NCI-H1417 (cell line): ENCODE results near the gene KRT7.

Experiments
- DNase-seq, 3 experiments: peaks; one replicate each; lab custom pipeline; 2025; lab: John Stamatoyannopoulos, UW

The KRT7 gene

DNA sequence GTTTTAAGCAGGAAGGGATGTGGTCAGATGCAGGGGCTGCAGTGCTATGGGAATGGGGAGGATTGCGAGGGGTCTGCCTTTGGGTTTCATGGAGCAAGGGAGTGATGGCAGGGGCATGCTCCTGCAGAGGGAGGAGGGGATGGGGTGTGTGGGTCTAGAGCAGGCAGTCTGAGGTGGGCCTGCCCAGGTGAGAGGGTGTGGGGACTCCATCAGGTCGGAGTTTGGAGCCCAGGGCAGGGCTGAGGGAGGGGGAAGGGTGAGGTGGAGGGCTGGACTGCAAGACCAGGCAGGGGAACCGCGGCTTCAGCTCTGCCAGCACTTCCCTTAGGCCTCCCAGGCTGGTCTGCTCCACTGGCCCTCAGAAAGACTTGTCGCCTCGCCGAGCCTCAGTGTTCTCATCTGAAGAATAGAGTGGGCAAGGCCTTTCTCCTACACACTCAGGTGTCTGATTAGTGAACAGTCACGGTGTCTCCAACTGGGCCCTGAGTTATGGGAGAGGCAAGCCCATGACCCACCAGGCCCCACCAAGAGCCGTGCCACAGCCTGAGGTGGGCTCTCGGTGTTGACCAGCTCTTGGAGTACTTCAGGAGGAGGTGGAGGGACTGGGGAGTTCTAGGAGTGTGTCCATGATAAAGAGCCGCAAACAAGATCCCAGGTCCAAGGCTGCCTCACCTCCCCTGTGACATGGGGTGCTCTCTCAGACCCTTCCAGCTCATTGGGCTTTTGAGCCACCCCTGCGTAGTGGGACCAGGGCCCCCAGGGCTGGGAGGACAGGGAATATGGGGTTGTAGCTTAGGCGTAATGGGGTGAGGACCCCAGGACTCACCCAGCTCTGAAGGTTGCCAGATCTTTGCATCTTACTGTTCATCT is 21.1 kb upstream of the KRT7 start:
- no peak for DNase-seq

DNA sequence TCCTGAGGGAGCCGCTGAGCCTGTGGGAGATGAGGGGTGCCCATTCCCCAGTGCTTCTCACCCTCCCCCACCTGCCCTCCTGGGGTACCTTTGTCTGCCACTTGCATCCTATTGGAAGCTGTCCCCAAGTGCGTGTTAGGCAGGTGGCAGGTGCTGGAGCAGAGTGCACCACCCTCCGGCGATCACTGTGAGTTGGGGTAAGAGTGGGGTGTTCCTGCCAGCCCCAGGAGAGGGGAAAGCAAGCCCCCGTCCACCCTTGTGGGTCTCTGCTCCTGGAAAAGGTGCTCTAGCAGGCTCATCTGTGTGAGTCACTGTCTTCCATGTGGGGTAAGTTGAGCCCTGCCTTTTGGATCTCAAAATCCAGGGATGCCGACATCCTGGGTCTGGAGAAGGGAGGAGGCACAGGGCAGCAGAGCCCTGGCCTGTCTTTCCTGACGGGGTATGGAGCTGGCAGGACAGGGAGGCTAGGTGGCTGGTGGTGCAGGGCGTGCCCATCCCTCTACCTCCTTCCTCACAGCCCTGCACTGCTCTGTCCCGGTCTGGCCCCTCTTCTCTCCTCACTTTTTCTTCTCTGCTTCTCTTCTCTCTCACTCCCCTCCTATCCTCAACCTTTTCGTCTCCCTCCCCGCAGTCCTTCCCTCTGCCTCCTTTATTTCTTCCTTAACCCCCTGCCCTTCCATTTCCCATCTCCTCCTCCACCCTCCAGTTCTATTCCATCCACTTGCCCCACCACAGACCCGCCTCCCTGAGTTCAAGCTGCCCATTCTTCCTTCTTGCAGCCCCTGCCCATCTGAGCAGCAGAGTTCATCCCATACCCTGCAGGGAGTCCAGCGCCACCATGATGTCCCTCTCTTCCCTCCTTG is 20.1 kb upstream of the KRT7 start:
- peak in 2 of 3 experiments; percentile 26 to 35 for DNase-seq

DNA sequence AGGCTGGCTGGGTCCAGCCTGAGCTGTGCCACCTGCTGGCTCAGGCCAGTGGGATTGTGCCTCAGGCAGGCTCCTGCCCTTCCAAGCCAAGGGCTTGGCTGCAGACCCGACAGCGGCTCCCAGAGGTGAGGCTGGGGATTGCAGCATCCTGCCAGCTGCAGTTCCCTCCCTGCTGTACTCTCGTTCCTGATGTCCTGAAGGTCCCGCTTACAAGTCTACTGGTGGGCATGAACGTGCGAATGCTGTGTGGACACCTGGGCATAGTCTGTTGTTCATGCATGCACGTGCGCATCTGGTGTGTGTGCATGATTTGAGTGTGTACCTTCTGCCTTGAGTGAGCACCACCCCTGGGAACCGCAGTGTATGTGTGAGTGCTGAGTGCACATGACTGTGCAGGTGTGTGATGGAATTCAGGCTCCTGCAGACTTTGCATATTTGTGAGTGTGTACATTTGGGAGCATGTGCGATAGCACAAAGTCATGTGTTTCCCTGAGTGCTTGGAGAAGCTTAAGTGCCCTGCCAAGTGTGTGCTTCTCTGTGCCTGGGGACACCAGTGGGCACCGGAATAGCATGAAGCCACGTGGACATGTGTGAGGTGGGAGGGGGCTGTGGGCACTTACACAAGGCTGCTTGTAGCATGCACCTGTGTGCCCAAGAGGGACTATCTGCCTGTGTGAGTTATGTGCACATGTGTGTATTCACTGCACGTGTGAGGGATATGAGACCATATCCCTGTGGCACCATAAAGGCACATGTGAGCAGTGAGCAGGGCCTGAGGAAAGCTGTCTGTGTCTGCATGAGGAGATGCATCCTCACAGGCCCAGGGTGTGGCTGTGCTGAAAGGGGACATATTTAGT is 19.3 kb upstream of the KRT7 start:
- peak; percentile 16 to 80 (median 53) for DNase-seq

DNA sequence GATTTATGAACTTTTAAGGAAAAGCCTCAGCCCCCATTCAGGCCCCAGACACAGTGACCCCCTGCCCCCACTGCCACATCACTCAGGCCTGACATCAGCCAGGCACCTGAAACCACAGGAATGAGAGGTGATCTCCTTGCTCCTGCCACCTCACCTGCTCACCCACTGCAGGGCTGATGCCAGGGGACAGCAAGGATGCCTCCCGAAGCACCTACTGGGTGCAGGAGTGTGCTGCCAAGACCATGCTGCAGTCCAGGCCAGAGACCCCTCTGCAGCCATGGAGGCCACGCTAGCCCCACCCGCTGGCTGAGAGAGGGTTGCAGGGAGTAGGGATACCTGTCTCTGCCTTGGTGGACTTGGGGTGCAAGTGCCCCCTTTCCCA is 18.6 kb upstream of the KRT7 start:
- no peak for DNase-seq

DNA sequence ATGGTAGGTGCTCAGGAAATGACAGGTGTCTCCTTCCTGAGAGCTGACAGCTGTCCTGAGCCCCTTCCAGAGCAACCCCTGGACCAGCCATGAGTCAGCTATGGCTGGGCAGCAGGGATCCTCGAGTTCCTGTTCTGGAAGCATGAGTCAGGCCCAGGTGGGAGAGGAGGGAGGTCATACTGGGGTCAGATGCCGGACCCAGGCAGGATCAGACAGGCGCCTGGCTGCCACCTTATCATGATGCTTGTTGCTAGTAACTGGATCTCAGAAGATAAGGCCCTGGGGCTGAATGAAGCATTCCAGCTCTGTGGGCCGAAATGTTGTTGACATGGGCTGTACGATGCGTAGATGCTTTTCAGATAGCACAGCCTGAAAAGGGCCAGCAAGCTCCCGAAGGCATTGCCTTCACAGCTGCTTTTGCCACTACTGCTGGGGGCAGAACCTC is 17.4 kb upstream of the KRT7 start:
- peak in 2 of 3 experiments; percentile 27 to 54 for DNase-seq

DNA sequence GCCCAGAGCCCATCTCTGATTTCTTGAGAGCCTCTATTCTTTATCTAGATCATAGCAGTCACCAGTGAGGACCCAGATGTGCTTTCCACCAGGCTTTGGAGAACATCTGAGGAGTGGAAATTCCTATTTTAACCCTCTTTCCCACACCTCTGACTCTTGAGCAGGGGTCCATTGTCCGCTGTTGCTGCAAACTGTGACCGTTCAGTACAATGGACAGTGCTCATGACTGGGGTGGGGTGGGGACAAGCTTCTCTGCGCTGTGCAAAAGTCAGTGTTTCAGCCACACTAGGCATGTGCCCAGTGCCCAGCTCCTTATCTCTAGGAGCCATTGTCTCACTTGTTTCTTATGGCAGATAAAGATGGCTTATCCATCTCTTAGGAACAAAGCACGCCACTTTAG is 16.9 kb upstream of the KRT7 start:
- no peak for DNase-seq

DNA sequence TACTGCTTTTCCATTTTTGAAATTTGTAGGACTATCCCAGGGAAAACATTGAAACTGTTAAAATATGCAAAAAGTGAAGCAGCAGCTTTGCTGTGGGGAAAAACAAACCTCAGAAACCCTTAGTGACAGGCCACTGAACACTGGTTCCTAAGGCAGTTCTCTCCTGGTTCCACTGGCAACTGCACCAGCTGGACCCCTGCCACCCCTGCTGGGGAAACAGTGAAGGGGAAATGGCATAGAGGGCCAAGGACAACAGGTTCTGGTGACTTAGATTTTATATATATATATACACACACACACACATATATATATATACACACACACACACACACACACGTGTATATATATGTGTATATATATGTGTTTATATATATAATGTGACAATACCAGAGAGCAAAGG is 16.2 kb upstream of the KRT7 start:
- peak in 1 of 3 experiments; percentile 55 for DNase-seq

DNA sequence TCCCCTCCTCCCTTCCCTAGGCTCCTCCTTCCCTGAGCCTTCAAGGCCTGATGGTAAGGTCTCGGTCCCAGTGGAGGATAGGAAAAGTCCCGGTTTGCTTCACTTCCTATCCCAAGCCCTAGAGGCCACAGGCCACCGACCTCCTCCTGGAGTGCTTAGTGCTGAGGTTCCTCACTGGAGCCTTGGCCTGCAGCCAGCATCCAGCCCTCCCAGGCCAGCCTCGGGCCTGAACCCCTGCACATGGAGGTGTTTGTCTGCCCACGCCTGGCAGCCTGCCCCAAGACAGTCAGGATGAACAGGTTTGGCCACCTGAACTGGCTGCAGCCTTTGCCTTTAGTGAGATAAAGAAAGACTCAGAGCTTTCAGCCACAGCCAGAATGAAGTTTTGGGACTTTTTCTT is 15.8 kb upstream of the KRT7 start:
- peak in 2 of 3 experiments; percentile 66 to 77 for DNase-seq

DNA sequence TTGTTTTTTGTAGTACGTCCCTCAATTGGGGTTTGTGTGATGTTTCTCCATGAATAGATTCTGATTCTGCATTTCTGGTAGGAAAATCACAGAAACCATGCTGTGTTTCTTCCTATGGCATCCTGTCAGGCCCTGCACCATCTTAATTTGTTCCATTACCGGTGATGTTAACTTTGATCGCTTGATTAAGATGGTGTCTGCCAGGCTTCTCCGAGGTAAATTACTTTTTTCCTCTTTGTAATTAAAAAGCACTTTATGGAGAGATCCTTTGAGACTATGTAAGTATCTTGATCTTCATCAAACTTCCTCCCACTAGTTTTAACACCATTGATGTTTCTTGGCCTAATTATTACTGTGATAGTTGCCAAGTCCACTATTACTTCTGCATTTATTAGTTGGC is 15.0 kb upstream of the KRT7 start:
- no peak for DNase-seq

DNA sequence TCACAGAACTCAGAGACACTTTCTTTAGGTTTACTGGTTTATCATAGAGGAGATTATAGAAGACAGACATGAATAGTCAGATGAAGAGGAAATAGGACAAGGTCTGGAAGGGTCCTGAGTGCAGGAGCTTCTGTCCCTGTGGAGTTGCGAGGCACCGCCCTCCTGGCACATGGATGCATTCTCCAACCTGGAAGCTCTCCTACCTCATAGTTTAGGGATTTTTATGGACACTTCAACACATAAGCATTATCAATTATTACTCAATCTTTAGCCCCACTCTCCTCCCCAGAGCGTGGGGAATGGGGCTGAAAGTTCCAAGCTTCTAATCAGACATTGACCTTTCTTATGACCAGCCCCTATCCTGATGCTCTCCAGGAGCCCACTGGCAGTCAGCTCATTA is 12.6 kb upstream of the KRT7 start:
- no peak for DNase-seq

DNA sequence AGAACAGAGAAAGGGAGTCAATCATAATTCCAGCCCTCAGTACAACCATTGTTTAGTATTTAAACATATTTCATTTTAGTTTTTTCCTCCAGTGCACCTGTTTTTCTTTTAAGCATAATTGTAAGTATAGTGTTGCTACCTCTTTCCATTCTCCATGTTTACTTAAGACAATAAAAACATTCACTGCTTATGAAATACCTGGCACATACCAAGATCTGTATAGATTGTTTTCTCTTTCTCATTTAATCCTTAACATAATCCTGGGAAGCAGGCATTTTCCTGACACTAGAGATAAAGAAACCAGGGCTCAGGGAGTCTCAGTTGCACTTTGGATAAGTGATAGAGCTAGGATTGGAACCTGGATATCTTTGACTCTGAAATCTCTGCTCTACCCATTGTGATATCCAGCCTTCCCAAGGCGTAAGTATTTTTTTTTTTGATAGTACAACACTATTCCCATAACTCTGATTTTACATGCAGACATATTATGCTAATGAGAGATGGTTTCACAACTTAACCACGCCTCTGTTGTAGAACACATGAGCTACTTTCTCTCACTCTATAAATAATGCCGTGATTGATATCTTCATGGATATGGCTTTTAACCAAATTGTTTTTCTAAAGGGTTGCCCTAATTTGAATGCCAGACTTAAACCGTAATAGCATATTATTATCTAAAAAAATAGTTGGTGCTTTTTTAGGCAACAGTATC is 11.8 kb upstream of the KRT7 start:
- DNase-seq, result no peak

DNA sequence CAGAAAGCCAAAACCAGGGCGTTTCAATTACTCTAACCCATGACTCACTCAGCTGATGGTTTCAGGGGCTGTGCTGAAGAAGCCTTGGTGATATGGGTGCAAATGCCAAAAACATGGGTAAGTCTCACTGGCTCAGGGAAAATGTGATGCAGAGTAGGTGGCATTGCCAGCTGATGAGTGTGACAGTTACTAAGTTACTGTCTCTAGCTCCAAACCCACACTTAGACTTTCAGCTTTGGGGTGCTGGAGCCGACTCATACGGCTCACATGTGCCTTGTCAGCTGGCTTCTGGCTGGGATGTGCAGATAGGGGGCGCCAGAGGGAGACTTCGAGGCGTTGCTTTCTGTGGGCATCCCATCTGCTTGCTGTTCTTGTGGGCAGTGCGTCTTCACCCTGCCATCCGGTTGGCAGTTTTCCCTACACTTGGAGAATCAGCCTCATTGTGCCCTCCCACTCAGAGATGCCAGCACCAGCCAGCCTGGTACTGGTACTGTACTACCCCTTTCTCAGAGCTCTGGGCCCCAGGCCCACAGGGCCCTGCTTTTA is 11.1 kb upstream of the KRT7 start:
- DNase-seq, result peak; percentile 13 to 33 (median 26)

DNA sequence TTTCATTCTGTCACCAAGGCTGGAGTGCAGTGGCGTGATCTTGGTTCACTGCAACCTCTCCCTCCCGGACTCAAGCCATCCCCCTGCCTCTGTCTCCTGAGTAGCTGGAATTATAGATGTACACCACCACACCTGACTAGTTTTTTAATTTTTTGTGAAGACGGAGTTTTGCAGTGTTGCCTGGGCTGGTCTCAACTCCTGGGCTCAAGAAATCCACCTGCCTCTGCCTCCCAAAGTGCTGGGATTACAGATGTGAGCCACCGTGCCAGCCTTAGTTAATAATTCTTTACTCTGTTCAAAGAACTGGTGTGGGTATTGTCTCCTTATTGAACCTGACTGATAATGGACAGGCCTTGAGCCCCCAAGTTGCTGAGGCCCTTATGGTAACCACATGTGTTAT is 10.4 kb upstream of the KRT7 start:
- DNase-seq, result no peak

DNA sequence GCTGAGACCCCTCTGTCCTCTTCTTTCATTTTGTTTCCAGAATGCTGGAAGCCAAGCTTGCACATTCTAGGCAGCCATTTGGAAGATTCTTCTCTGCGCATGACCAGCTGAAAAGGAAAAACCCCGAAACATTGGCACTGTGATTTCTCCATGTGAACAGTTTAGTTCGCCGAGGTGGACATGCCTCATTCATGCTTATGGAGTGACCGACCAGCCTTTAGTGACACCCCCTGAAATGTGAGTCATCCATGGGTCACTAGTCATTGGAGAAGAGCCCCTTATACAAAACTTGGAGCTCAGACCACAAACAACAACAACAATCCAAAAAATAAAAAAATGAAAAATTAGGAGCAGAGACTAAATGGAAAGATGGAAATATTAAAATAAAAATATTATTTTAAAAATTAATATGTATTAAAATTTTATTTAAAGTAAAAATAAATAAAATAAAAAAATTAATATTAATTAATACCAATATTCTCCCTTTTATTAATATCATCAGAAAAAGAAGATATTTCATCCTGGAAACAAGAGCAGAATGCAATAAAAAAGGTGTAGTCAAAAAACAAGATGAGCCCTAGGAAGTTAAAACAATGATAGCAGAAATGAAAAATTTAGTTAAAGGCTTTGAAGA is 9.5 kb upstream of the KRT7 start:
- no peak for DNase-seq

DNA sequence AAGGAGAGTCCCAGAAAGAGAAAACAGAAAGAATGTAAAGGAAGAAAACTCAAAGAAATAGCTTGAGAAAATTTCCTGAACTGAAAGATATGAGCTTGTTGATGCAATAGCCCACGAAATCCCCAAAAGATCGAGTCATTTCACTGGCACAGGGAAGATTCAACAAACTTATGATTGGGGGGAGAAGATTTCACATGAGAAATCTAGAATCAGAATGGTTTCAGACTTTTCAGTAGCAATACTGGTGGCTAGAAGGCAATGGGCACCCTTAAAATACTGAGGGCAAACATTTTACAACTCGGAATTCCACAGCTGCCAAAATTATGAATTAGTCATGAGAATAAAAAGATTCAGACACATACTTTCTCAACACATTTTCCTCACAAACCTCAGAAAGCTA is 8.9 kb upstream of the KRT7 start:
- no peak for DNase-seq

DNA sequence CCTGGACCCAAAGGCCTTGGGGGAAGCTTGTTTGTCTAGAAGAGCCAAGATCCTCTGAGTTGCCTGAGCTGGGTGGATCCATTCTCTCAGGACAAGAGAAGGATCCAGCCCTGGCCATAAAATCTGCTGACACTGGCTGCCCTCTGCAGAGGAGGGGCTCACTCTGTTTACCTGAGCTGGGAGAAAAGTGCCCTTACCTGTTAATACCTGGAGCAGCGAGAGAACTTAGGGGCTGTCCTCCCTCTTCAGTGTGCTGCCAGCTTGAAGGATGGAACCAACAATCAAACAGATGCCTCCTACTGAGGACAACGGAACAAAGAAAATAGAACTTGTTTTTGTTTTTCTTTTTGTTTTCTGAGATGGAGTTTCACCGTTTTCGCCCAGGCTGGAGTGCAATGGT is 7.3 kb upstream of the KRT7 start:
- DNase-seq, result no peak

DNA sequence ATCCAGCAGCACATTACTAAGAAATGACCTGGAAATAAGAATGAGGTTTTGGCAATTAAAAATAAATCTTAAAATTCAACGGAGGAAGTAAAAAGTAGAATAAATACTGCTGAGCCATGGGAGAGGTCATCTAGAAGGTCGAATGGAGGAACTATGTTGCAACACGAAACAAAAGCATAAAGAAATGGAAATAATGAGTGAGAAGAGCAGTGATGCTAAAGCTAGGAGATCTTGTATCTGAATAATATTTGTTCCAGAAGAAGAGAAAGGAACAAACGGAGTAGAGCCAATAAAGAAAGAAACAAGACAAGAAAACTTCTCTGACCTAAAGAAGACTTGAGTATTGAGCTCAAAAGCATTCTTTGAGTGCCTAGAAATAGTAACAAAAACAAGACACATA is 6.6 kb upstream of the KRT7 start:
- no peak for DNase-seq

DNA sequence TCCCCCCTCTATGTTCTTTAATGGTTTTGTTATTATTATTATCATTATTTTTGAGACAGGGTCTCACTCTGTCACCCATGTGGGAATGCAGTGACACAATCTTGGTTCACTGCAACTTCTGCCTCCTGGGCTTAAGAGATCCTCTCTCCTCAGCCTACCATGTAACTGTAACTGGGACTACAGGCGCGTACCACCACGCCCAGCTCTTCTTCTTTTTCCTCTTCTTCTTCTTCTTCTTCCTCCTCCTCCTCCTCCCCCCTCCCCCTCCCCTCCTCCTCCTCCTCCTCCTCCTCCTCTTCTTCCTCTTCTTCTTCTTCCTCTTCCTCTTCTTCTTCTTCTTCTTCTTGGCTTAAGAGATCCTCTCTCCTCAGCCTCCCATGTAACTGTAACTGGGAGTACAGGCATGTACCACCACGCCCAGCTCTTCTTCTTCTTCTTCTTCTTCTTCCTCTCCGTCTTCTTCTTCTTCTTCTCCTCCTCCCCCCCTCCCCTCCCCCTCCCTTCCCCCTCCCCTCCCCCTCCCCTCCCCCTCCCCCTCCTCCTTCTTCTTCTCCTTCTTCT is 5.4 kb upstream of the KRT7 start:
- no peak for DNase-seq

DNA sequence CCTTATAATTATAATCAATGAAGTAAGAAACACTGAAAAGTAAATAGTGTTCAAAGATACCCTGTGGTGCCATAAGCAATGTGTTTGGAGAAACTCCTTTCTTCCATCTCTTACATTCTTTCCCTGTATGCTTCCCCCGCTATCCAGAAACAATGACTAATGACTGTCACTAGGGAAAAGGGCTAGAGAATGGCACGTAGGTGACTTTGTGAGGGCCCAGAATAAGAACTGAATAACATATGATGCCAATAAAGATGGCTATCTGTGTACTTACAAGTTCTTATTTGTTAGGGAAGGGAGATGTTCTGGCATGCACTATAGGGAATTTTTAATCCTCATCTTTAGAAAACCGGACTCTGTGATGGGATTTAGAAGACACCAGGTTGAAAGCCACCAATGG is 4.7 kb upstream of the KRT7 start:
- DNase-seq, result peak in 2 of 3 experiments; percentile 32 to 81

DNA sequence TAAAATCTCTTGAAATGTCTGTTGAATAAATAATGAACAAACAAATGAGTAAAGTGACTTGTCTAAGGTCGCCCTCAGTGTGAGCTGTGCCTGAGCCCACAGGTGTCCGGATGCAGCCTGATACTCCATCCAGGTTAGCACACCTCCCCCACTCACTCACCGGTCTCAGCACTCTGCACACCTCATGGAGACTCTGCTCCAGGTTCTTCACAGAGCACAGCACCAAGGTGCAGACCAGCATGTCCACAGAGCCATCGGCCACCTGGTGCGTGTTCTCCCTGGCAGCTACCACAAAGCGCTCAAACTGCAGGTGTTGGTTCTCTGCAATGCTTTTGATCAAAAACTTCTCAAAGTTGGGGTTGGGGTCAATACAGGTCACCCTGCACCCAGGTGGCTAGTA is 4.1 kb upstream of the KRT7 start:
- DNase-seq, result no peak
